Sciatic nerve (tissue), 2 donors: Measurements from ENCODE around the gene RFX8. TPM values are rescaled to one million over a fixed set of nuclear protein-coding genes. Genes with fewer than 3 reads are reported as not detected.

Source experiments
- ATAC-seq: fragments of 200-7000 bp; cut with Tn5 transposase; one replicate; pipeline ENCODE4 v1.9.1; 2020; ENCODE audit warnings: mild to moderate bottlenecking, moderate library complexity
- DNase-seq: peaks from one replicate; pipeline ENCODE4 v3.0.0-alpha.2; 2020; ENCODE audit warnings: low spot score
- intact Hi-C: fragments of 100-400 bp; cut with DNase I; formaldehyde crosslinking; loops from one replicate; pipeline ENCODE4 v1.14.2; 2022
- total RNA-seq: library from RNA; stranded (reverse); fragmentation: NEBNext Ultra II Directional; extraction: Animal tissue kit (Norgen Biotek cat#: 25700); gene quantifications from one replicate; pipeline ENCODE4 v1.2.1, GENCODE V29; 2021
- donor health status: DM: no; HTN: no; CAD: no.
- donor health status: DM: no; HTN: no; CAD: no.

Gene RFX8
- total RNA-seq, 1 donor from 2014 or later: 6.5 TPM

- intact Hi-C loops: no loop called here
- ATAC-seq (no peak), DNase-seq (no peak)
Measured at GRCh38 chr2:101420623-101421022, 54.3 kb downstream of the RFX8 start.

DNA sequence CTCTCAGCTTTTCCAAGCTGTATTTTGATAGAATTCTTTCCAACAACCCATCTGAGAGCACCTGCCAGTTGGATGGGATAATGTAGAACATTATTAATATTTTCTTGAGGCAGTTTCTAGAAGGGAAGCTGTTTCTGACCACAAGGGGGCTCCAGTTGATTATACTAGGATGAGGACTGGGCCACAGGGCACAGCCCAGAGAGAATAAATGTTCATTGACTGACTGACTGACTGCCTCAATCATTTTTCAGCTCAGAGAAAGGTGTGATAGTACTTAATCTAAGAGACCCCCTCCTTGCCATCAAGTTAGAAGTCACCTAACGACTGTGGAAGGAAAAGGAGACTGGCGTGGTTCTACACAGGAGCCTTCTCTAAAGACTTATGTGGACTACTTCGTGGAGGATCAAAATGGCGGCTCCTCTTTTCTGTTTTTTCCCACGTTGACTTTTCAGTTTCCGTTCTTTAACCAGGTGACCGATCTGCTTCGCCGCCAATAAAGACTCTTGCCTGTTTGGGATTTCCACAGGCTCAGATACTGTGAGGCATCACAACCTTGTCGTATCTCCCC lies 55.7 kb downstream of the RFX8 start:
- peak; percentile 72 for DNase-seq
- peak; percentile 86 for ATAC-seq
- intact Hi-C loops: loop anchor here (5.0 kb wide), 1 partner anchor 413 kb away; no protein-coding TSS in a partner anchor

GRCh38 chr2:101418460-101419095 lies 56.3 kb downstream of the RFX8 start:
- intact Hi-C loops: loop anchor here (5.0 kb wide), 1 partner anchor 414 kb away; no protein-coding TSS in a partner anchor
- ATAC-seq (peak; percentile 41), DNase-seq (no peak)

GRCh38 chr2:101416609-101417008 lies 58.3 kb downstream of the RFX8 start:
- intact Hi-C loops: loop anchor here (5.0 kb wide), 1 partner anchor 416 kb away; no protein-coding TSS in a partner anchor
- ATAC-seq (no peak), DNase-seq (no peak)

GRCh38 chr2:101415884-101416283 lies 59.0 kb downstream of the RFX8 start:
- no peak for DNase-seq
- intact Hi-C loops: loop anchor here (5.0 kb wide), 1 partner anchor 416 kb away; no protein-coding TSS in a partner anchor
- ATAC-seq: no peak

- intact Hi-C loops: loop anchor here (5.0 kb wide), 1 partner anchor 417 kb away; no protein-coding TSS in a partner anchor
Measured at GRCh38 chr2:101415220-101415619, 59.7 kb downstream of the RFX8 start.

DNA sequence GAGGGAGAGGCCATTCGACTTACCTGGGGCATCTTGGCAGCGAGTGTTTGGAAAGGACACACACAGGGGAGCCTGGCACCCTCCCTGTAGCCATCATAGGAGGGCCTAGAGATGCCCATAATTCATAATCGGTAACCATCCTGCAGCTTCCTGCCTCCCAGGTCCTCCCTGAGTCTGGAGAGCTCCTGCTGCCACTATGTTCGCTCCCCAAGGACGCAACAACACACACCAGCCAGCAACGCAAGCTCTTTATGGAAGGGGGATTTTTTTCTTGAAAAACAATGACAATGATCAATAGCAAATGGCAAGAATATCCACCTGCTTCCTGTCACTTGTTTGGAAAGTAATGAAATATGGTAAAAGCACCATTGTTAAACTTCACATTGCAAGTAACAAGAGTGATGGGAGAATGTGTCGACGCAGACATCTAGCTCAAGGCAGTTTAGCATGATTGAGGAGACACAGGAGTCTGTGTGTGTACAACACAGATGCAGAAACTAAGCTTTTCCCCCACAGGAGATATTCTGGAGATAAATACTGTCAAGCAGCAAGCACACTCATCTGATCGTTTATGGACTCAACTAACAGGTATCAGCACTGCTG lies 62.7 kb downstream of the RFX8 start:
- DNase-seq (no peak), ATAC-seq (no peak)
- intact Hi-C loops: no loop called here

More at GRCh38 chr2:101415220-101415619, 59.7 kb downstream of the RFX8 start:
- DNase-seq (no peak), ATAC-seq (no peak)

- ATAC-seq: no peak
- intact Hi-C loops: no loop called here
- DNase-seq: no peak
Measured at GRCh38 chr2:101410746-101411145, 64.2 kb downstream of the RFX8 start.

GRCh38 chr2:101410114-101410513 lies 64.8 kb downstream of the RFX8 start:
- peak; percentile 17 for ATAC-seq
- intact Hi-C loops: no loop called here

DNA sequence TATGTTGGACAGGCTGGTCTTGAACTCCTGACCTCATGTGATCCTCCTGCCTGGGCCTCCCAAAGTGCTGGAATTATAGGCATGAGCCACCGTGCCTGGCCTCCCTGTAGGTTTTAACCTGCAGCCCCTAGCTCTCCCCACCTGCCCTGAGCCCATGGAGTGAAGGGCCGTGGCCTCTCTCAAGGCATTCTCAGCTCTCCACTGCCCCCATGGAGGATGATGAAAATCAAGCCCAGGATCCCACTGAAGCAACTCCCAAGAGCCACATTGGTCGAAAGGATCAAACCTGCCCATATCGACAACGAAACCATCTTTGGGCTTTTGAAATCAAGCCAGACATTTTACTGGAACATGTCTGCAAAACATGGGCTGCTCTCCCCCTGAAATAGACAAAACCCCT lies 65.2 kb downstream of the RFX8 start:
- intact Hi-C loops: no loop called here
- ATAC-seq (no peak), DNase-seq (no peak)

More at GRCh38 chr2:101410114-101410513, 64.8 kb downstream of the RFX8 start:
- DNase-seq: no peak

DNA sequence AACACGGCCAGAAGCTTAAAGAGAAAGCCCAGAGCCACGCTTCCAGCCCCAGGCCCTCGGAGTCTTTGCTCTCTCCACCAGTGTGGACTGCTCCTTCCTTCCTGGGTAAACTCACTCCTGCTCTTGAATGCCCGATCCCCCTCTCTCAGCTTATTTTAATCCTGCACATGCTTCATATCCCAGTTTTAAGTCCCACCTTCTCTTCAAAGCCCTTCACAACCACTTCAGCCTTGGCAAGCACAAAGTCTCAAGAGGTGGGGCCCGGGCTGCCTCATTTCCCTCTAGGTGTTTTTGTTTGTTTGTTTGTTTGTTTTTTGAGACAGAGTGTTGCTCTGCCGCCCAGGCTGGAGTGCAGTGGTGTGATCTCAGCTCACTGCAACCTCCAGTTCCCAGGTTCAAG lies 66.0 kb downstream of the RFX8 start:
- ATAC-seq (no peak), DNase-seq (no peak)
- intact Hi-C loops: no loop called here

GRCh38 chr2:101405351-101405899 lies 69.5 kb downstream of the RFX8 start:
- intact Hi-C loops: no loop called here
- DNase-seq (no peak), ATAC-seq (no peak)

DNA sequence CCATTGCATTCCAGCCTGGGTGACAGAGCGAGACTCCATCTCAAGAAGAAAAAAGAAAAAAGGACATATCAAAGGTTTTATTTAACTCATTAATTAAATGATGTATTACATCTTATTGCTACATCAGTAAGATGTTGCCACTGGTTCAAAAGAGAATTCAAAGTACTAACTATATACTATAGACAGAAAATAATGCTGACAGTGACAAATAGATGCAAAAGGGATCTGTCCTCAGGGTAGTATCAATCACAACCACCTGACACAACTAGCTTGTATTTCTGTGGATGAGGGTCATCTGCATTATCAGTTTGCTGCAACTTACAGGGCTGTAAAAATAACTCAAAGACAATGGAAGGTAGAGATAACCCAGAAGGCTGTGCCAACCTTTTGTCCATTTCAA lies 71.2 kb downstream of the RFX8 start:
- intact Hi-C loops: no loop called here
- no peak for DNase-seq
- ATAC-seq: no peak

- no peak for DNase-seq
- intact Hi-C loops: no loop called here
- ATAC-seq: no peak
Measured at GRCh38 chr2:101402630-101403029, 72.3 kb downstream of the RFX8 start.

DNA sequence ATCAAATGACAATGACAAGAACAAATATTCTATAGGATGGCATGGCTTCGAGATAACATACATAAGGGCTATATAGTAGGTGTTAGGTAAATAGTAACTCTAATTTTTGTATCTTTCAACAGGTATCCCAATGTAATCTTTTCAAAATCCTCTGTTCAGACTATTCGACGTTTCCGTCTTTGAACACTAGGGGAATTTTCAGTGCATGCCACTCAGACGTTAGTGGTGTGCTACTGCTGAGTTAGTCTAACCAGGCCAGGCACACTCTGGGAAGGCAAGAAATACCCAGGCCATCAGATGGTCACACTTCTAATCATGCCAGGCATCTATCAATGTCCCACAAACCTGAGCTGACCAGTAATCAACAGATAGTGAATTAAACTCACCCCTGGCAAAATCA lies 73.0 kb downstream of the RFX8 start:
- DNase-seq (no peak), ATAC-seq (no peak)
- intact Hi-C loops: no loop called here

GRCh38 chr2:101401326-101401665 lies 73.6 kb downstream of the RFX8 start:
- intact Hi-C loops: no loop called here
- DNase-seq (no peak), ATAC-seq (no peak)

- intact Hi-C loops: no loop called here
- no peak for ATAC-seq
- no peak for DNase-seq
Measured at GRCh38 chr2:101400506-101401325, 74.2 kb downstream of the RFX8 start.

GRCh38 chr2:101400048-101400447 lies 74.9 kb downstream of the RFX8 start:
- ATAC-seq (no peak), DNase-seq (no peak)
- intact Hi-C loops: no loop called here

DNA sequence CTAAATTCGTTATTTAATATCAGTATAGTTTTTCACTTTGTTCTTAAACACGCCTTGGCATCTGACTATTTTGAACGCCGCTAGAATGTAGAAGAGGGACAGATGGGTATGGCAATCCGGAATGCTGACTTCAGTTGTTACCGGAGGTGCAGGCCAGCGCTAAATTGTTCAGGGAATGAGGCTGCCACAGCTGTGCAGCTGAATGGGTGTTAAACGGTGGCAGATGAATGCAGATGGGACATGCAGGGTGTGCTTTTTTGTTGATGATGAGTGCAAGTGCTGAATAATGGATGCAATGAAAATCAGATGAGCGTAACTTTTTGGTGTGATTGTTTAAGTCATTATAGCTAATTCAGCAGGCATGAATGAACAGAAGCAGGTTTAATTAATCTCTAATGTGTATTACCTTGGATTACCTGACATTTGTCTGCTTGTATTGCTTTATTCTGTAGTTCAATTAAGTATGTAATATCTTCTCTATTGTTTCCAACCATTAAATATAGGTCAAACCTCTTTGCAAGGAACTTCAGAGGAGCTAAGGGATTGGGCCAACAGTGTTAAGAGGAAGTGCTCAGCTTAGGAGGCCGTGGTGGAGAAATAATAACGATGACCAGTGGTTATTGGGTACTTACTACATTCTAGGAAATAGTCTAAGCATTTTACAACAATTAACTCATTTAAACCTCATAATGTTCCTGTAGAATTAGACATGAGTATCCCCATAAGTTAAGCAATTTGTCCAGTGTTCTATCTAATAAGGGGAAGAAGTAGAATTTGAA lies 75.7 kb downstream of the RFX8 start:
- intact Hi-C loops: no loop called here
- DNase-seq: no peak
- ATAC-seq: no peak
